ENCODE data around the gene SLC39A11.

SLC39A11 gene

DNA sequence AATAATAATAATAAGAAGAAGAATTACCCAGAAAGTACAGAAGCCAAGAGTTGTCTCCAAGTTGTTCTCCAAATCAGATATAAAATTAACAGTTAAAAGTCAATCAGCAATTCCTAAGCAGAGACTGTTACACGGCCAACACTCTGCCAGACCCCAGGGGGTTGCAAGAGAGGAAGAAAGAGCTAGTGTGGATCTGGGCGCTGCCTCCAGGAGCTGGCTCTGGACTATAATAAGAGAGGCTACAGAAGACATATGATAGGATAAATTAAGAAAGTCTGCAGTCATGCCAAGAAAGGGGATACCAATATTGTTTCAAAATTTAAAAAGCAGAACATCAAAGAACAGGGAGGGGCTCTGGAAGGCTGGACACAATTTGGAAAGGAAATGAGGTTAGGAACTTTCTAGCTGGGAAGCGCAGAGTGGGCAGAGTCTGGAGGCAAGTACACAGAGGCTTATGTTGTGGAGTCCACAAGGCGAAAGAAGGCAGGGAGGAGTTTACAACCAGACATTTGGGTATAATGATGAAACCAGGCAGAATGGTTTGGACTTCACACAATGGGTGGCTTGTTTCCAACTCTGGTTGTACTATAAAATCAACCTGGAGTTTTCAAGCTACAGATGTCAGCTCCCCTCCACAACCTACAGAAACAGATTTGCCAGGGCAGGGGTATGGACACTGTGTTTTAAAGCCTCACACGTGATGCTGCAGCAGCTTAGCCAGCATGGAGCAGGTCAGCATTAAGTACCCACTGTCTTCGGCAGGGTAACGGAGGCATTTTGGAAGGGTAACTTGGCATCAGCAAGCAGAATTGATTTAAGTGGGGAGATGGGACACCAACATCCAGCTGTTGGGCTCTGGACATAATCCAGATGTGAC lies 49.4 kb downstream of the SLC39A11 start:
- Histone ChIP-seq H3K4me1 (ENCODE audit: low read length) (peaks cover 8% of the 10 kb centered on the region; the same call in 1 of the 2 replicates), H3K9ac (ENCODE audit: low read length) (no peak overlapping the region), H3K27ac (ENCODE audit: low read length) (no peak overlapping the region), H3K27me3 (ENCODE audit: low read depth, low read length) (no peaks in the 10 kb centered on the region), H3K36me3 (replicated peaks; ENCODE audit: low read depth, low read length) (peaks cover 10% of the 10 kb centered on the region), H3K79me2 (ENCODE audit: low read length) (no peaks in the 10 kb centered on the region), H2AFZ (ENCODE audit: low read depth, low read length) (no peak overlapping the region), H3K4me2 (ENCODE audit: low read length) (no peak overlapping the region), H3K4me3 (ENCODE audit: low read length) (no peak overlapping the region), H3K9me3 (ENCODE audit: insufficient read depth, low read length) (no peaks in the 10 kb centered on the region), H4K20me1 (ENCODE audit: insufficient read depth, low read length) (no peaks in the 10 kb centered on the region)
- TF ChIP-seq, protein P1, sequence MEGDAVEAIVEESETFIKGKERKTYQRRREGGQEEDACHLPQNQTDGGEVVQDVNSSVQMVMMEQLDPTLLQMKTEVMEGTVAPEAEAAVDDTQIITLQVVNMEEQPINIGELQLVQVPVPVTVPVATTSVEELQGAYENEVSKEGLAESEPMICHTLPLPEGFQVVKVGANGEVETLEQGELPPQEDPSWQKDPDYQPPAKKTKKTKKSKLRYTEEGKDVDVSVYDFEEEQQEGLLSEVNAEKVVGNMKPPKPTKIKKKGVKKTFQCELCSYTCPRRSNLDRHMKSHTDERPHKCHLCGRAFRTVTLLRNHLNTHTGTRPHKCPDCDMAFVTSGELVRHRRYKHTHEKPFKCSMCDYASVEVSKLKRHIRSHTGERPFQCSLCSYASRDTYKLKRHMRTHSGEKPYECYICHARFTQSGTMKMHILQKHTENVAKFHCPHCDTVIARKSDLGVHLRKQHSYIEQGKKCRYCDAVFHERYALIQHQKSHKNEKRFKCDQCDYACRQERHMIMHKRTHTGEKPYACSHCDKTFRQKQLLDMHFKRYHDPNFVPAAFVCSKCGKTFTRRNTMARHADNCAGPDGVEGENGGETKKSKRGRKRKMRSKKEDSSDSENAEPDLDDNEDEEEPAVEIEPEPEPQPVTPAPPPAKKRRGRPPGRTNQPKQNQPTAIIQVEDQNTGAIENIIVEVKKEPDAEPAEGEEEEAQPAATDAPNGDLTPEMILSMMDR (IDR thresholded peaks at IDR 0.05; ENCODE audit: low read depth, low read length), result no peak
- TF ChIP-seq EZH2phosphoT487 (IDR thresholded peaks at IDR 0.05; ENCODE audit: low read depth), result no peak

DNA sequence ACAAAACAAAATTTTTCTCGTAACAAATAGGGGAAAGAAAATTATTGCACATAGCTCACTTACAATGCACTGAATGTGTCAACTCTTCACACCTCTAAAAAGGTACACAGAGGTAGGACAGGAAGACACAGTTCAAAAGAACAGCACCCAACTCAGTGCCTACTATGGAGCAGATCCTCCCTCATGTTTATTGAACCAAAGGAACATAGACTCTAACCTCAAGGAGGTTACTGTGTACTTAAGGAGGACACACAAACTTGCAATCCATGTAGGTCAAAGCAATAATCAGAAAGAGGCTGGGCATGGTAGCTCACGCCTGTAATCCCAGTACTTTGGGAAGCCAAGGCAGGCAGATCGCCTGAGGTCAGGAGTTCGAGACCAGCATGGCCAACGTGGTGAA lies 50.3 kb downstream of the SLC39A11 start:
- Histone ChIP-seq H3K36me3 (replicated peaks; ENCODE audit: low read depth, low read length) (peaks cover 10% of the 10 kb centered on the region), H2AFZ (ENCODE audit: low read depth, low read length) (no peak overlapping the region), H3K9me3 (ENCODE audit: insufficient read depth, low read length) (no peaks in the 10 kb centered on the region), H3K9ac (ENCODE audit: low read length) (no peak overlapping the region), H3K79me2 (ENCODE audit: low read length) (no peaks in the 10 kb centered on the region), H3K27ac (ENCODE audit: low read length) (no peak overlapping the region), H3K27me3 (ENCODE audit: low read depth, low read length) (no peaks in the 10 kb centered on the region), H4K20me1 (ENCODE audit: insufficient read depth, low read length) (no peaks in the 10 kb centered on the region), H3K4me3 (ENCODE audit: low read length) (no peak overlapping the region), H3K4me2 (ENCODE audit: low read length) (no peak overlapping the region), H3K4me1 (ENCODE audit: low read length) (peaks cover 8% of the 10 kb centered on the region; the same call in 1 of the 2 replicates)
- TF ChIP-seq, protein P1 (IDR thresholded peaks at IDR 0.05; ENCODE audit: low read depth, low read length), result no peak
- TF ChIP-seq EZH2phosphoT487 (IDR thresholded peaks at IDR 0.05; ENCODE audit: low read depth), result no peak

DNA sequence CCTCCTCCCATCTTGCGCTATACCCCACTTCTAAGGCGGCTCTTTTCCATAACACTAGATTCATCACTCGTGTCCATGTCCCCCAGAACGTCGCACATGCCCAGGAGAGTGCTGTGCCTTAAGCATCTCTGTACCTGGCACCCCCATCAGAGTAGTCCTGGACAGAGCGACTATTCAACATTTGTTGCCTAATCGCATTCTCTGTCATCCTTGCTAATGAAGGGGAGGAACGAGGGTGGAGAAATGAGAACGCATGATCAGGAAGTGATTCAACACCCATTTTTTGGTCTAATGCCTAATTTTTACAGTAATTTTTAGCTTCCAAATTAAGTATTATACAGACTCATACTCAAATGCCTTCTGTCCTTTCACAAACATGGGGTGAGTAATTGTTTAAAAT lies 53.2 kb downstream of the SLC39A11 start:
- Histone ChIP-seq H3K9me3 (ENCODE audit: insufficient read depth, low read length) (no peaks in the 10 kb centered on the region), H3K27ac (ENCODE audit: low read length) (no peak overlapping the region), H3K4me1 (ENCODE audit: low read length) (peaks cover 8% of the 10 kb centered on the region; the same call in 1 of the 2 replicates), H4K20me1 (ENCODE audit: insufficient read depth, low read length) (no peaks in the 10 kb centered on the region), H3K4me2 (ENCODE audit: low read length) (no peak overlapping the region), H3K27me3 (ENCODE audit: low read depth, low read length) (no peaks in the 10 kb centered on the region), H3K4me3 (ENCODE audit: low read length) (no peak overlapping the region), H3K36me3 (replicated peaks; ENCODE audit: low read depth, low read length) (peaks cover 10% of the 10 kb centered on the region), H3K79me2 (ENCODE audit: low read length) (no peaks in the 10 kb centered on the region), H2AFZ (ENCODE audit: low read depth, low read length) (no peak overlapping the region), H3K9ac (ENCODE audit: low read length) (no peak overlapping the region)
- no peak for TF ChIP-seq EZH2phosphoT487 (IDR thresholded peaks at IDR 0.05; ENCODE audit: low read depth)
- TF ChIP-seq, protein P1 (IDR thresholded peaks at IDR 0.05; ENCODE audit: low read depth, low read length), result no peak

DNA sequence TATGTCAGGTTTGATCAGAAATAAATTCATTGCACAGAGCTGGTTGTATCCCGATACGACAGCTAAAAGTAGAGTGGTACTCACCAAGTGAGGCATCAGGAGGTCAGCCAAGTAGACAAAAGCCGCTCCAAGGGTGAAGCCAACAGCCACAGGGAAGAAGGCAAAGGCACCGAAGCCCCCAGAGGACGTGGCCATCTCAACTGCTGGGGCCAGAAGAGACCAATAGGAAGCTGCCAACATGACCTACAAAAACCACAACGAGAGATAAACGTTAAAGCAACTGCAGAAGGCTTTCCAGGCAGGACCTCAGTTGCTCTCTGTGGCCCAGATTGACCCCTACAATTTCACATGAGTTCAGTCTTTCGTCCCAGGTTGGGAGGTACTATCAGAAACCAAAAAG lies 61.0 kb downstream of the SLC39A11 start:
- no peak overlapping the region for H3K27ac ChIP-seq (ENCODE audit: low read length)
- no peaks in the 10 kb centered on the region for H3K9me3 ChIP-seq (ENCODE audit: insufficient read depth, low read length)
- no peak overlapping the region for H3K4me2 ChIP-seq (ENCODE audit: low read length)
- peaks cover 3% of the 10 kb centered on the region for H3K36me3 ChIP-seq (replicated peaks; ENCODE audit: low read depth, low read length)
- H3K27me3 ChIP-seq (ENCODE audit: low read depth, low read length), result no peaks in the 10 kb centered on the region
- TF ChIP-seq, protein P1 (IDR thresholded peaks at IDR 0.05; ENCODE audit: low read depth, low read length), result no peak
- no peak for TF ChIP-seq EZH2phosphoT487 (IDR thresholded peaks at IDR 0.05; ENCODE audit: low read depth)
- no peaks in the 10 kb centered on the region for H4K20me1 ChIP-seq (ENCODE audit: insufficient read depth, low read length)
- H3K4me1 ChIP-seq (ENCODE audit: low read length), result no peaks in the 10 kb centered on the region
- H3K9ac ChIP-seq (ENCODE audit: low read length), result no peak overlapping the region
- H3K79me2 ChIP-seq (ENCODE audit: low read length), result no peaks in the 10 kb centered on the region
- no peak overlapping the region for H3K4me3 ChIP-seq (ENCODE audit: low read length)
- H2AFZ ChIP-seq (ENCODE audit: low read depth, low read length), result no peak overlapping the region

All from OCI-LY3 (cell line).